Effector memory CD8-positive, alpha-beta T cell (primary cell): Measurements from ENCODE around the gene CTDP1.
"Not testable (repeated sequence)": the region's sequence is repeated elsewhere in the genome, so short reads cannot be mapped to it uniquely, and the experiment has no call there.

Experiments used
- ATAC-seq: fragments of 150-1000 bp; cut with Tn5 transposase; replicated peaks from 2 replicates; pipeline ENCODE4 v1.10.0; 2021; ENCODE audit warnings: mild to moderate bottlenecking, moderate library complexity
- DNase-seq, 3 experiments: peaks; one replicate each; pipeline ENCODE4 v3.0.0; 2021
- H3K27ac Mint-ChIP-seq, 2 donors: one replicate each; pipeline ENCODE4 v1.8.0; 2022; ENCODE audit warnings: mild to moderate bottlenecking in 2 of 2, mixed read lengths in 2 of 2, moderate library complexity in 2 of 2
- H3K27me3 Mint-ChIP-seq, 2 donors: one replicate each; pipeline ENCODE4 v1.8.0; 2022; ENCODE audit warnings: mixed read lengths in 2 of 2
- H3K36me3 Mint-ChIP-seq: one replicate; pipeline ENCODE4 v1.8.0; 2022; ENCODE audit warnings: mild to moderate bottlenecking, moderate library complexity, mixed read lengths; ENCODE audit not compliant: insufficient read depth
- H3K4me1 Mint-ChIP-seq, 2 donors: one replicate each; pipeline ENCODE4 v1.8.0; 2022; ENCODE audit warnings: low read depth in 2 of 2, mixed read lengths in 2 of 2
- H3K4me3 Mint-ChIP-seq, 2 donors: one replicate each; pipeline ENCODE4 v1.8.0; 2022; ENCODE audit warnings: mild to moderate bottlenecking in 2 of 2, mixed read lengths in 2 of 2, moderate library complexity in 2 of 2
- H3K9me3 Mint-ChIP-seq, 2 donors: one replicate each; pipeline ENCODE4 v1.8.0; 2022; ENCODE audit warnings: mixed read lengths in 2 of 2

The CTDP1 gene

GRCh38 chr18:79692886-79693285 lies 13.3 kb downstream of the CTDP1 start:
- DNase-seq (no peak), ATAC-seq (no peak)
- peaks cover 84% of the 10 kb centered on the region for H3K36me3 Mint-ChIP-seq
- H3K9me3 Mint-ChIP-seq, result no peaks in the 10 kb centered on the region
- no peaks in the 10 kb centered on the region for H3K27me3 Mint-ChIP-seq
- peak overlapping the region; percentile 35 to 78 for H3K27ac Mint-ChIP-seq
- peak overlapping the region in 1 of 2 donors; percentile 40 for H3K4me3 Mint-ChIP-seq
- H3K4me1 Mint-ChIP-seq, result peaks cover 31 to 32% of the 10 kb centered on the region in 2 donors

GRCh38 chr18:79693561-79694205 lies 14.1 kb downstream of the CTDP1 start:
- Mint-ChIP-seq H3K9me3 (no peaks in the 10 kb centered on the region), H3K36me3 (peaks cover 85% of the 10 kb centered on the region), H3K4me1 (peaks cover 30% of the 10 kb centered on the region in 2 donors), H3K27ac (peak overlapping the region in 1 of 2 donors; percentile 92), H3K27me3 (no peaks in the 10 kb centered on the region), H3K4me3 (no peak overlapping the region)
- ATAC-seq, result no peak
- no peak for DNase-seq

GRCh38 chr18:79694206-79694894 lies 14.7 kb downstream of the CTDP1 start:
- ATAC-seq, H3K9me3 Mint-ChIP-seq, H3K4me3 Mint-ChIP-seq, H3K27me3 Mint-ChIP-seq, DNase-seq: not testable (repeated sequence)
- peaks cover 87% of the 10 kb centered on the region for H3K36me3 Mint-ChIP-seq
- peaks cover 24 to 26% of the 10 kb centered on the region in 2 donors for H3K4me1 Mint-ChIP-seq
- peak overlapping the region in 1 of 2 donors; percentile 92 for H3K27ac Mint-ChIP-seq

GRCh38 chr18:79694895-79695213 lies 15.3 kb downstream of the CTDP1 start:
- H3K4me1 Mint-ChIP-seq, result peaks cover 23 to 25% of the 10 kb centered on the region in 2 donors
- H3K36me3 Mint-ChIP-seq, result peaks cover 92% of the 10 kb centered on the region
- peak overlapping the region in 1 of 2 donors; percentile 92 for H3K27ac Mint-ChIP-seq
- no peaks in the 10 kb centered on the region for H3K9me3 Mint-ChIP-seq
- ATAC-seq (no peak), DNase-seq (no peak)
- no peaks in the 10 kb centered on the region for H3K27me3 Mint-ChIP-seq
- H3K4me3 Mint-ChIP-seq, result no peak overlapping the region

GRCh38 chr18:79695269-79695668 lies 15.7 kb downstream of the CTDP1 start:
- H3K4me3 Mint-ChIP-seq, result no peak overlapping the region
- peaks cover 19 to 21% of the 10 kb centered on the region in 2 donors for H3K4me1 Mint-ChIP-seq
- H3K27me3 Mint-ChIP-seq, result no peaks in the 10 kb centered on the region
- peak overlapping the region in 1 of 2 donors; percentile 92 for H3K27ac Mint-ChIP-seq
- H3K36me3 Mint-ChIP-seq, result peaks cover 94% of the 10 kb centered on the region
- ATAC-seq (no peak), DNase-seq (no peak)
- H3K9me3 Mint-ChIP-seq, result no peaks in the 10 kb centered on the region

GRCh38 chr18:79695856-79696850 lies 16.6 kb downstream of the CTDP1 start:
- Mint-ChIP-seq H3K27me3 (no peaks in the 10 kb centered on the region), H3K4me3 (no peak overlapping the region), H3K4me1 (peaks cover 14 to 15% of the 10 kb centered on the region in 2 donors), H3K36me3 (peaks cover 95% of the 10 kb centered on the region), H3K27ac (peak overlapping the region in 1 of 2 donors; percentile 92), H3K9me3 (no peaks in the 10 kb centered on the region)
- DNase-seq (no peak), ATAC-seq (no peak)

- Mint-ChIP-seq H3K27me3 (no peaks in the 10 kb centered on the region), H3K4me3 (no peak overlapping the region), H3K27ac (peak overlapping the region; percentile 58 to 92), H3K36me3 (peaks cover 91% of the 10 kb centered on the region), H3K9me3 (no peaks in the 10 kb centered on the region), H3K4me1 (peaks cover 11 to 13% of the 10 kb centered on the region in 2 donors)
- DNase-seq (no peak), ATAC-seq (no peak)
These were observed 17.6 kb downstream of the CTDP1 start for GRCh38 chr18:79697178-79697577.

GRCh38 chr18:79697976-79698375 lies 18.4 kb downstream of the CTDP1 start:
- peaks cover 83% of the 10 kb centered on the region for H3K36me3 Mint-ChIP-seq
- peaks cover 3 to 6% of the 10 kb centered on the region in 2 donors for H3K4me1 Mint-ChIP-seq
- H3K9me3 Mint-ChIP-seq, result no peaks in the 10 kb centered on the region
- DNase-seq (no peak), ATAC-seq (no peak)
- peak overlapping the region; percentile 58 to 84 for H3K27ac Mint-ChIP-seq
- H3K4me3 Mint-ChIP-seq, result no peak overlapping the region
- H3K27me3 Mint-ChIP-seq, result no peaks in the 10 kb centered on the region

- Mint-ChIP-seq H3K27ac (peak overlapping the region in 1 of 2 donors; percentile 84), H3K27me3 (no peaks in the 10 kb centered on the region), H3K4me3 (no peak overlapping the region), H3K9me3 (no peaks in the 10 kb centered on the region), H3K4me1 (peaks cover 0 to 6% of the 10 kb centered on the region in 2 donors), H3K36me3 (peaks cover 75% of the 10 kb centered on the region)
- ATAC-seq (no peak), DNase-seq (no peak)
These were observed 19.2 kb downstream of the CTDP1 start for GRCh38 chr18:79698668-79699335.

- H3K36me3 Mint-ChIP-seq, result peaks cover 71% of the 10 kb centered on the region
- no peak overlapping the region for H3K27ac Mint-ChIP-seq
- H3K9me3 Mint-ChIP-seq, result no peaks in the 10 kb centered on the region
- no peaks in the 10 kb centered on the region for H3K27me3 Mint-ChIP-seq
- H3K4me1 Mint-ChIP-seq, result peaks cover 0 to 4% of the 10 kb centered on the region in 2 donors
- DNase-seq (no peak), ATAC-seq (peak; percentile 31)
- no peak overlapping the region for H3K4me3 Mint-ChIP-seq
These were observed 20.1 kb downstream of the CTDP1 start for GRCh38 chr18:79699653-79700052.

GRCh38 chr18:79702906-79703305 lies 23.3 kb downstream of the CTDP1 start:
- DNase-seq (no peak), ATAC-seq (no peak)
- peak overlapping the region in 1 of 2 donors; percentile 73 for H3K27ac Mint-ChIP-seq
- H3K4me1 Mint-ChIP-seq, result peaks cover 5 to 6% of the 10 kb centered on the region in 2 donors
- no peaks in the 10 kb centered on the region for H3K9me3 Mint-ChIP-seq
- no peaks in the 10 kb centered on the region for H3K27me3 Mint-ChIP-seq
- H3K4me3 Mint-ChIP-seq, result no peak overlapping the region
- peaks cover 71% of the 10 kb centered on the region for H3K36me3 Mint-ChIP-seq

- Mint-ChIP-seq H3K27me3 (no peaks in the 10 kb centered on the region), H3K36me3 (peaks cover 63% of the 10 kb centered on the region), H3K4me1 (peaks cover 10 to 12% of the 10 kb centered on the region in 2 donors), H3K9me3 (no peaks in the 10 kb centered on the region), H3K4me3 (no peak overlapping the region), H3K27ac (peak overlapping the region in 1 of 2 donors; percentile 41)
- DNase-seq (no peak), ATAC-seq (no peak)
These were observed 25.0 kb downstream of the CTDP1 start for GRCh38 chr18:79704631-79705030.

GRCh38 chr18:79705272-79705671 lies 25.7 kb downstream of the CTDP1 start:
- ATAC-seq, result no peak
- peak overlapping the region in 1 of 2 donors; percentile 49 for H3K27ac Mint-ChIP-seq
- no peak overlapping the region for H3K4me3 Mint-ChIP-seq
- peaks cover 63% of the 10 kb centered on the region for H3K36me3 Mint-ChIP-seq
- H3K4me1 Mint-ChIP-seq, result peaks cover 10 to 12% of the 10 kb centered on the region in 2 donors
- no peak for DNase-seq
- H3K27me3 Mint-ChIP-seq, result no peaks in the 10 kb centered on the region
- no peaks in the 10 kb centered on the region for H3K9me3 Mint-ChIP-seq
